ENCODE measurements around the gene PDIK1L.

- TF ChIP-seq CTCF (conservative IDR thresholded peaks at IDR 0.05; ENCODE audit: low read length): no peak
- TF ChIP-seq EZH2phosphoT487 (IDR thresholded peaks at IDR 0.05; ENCODE audit: borderline replicate concordance, low read depth, low read length): no peak
These were observed 32.5 kb upstream of the PDIK1L start for GRCh38 chr1:26079178-26079563.

Measured in OCI-LY7 (cell line).